ENCODE measurements around the gene NR3C1.

Gene NR3C1

DNA sequence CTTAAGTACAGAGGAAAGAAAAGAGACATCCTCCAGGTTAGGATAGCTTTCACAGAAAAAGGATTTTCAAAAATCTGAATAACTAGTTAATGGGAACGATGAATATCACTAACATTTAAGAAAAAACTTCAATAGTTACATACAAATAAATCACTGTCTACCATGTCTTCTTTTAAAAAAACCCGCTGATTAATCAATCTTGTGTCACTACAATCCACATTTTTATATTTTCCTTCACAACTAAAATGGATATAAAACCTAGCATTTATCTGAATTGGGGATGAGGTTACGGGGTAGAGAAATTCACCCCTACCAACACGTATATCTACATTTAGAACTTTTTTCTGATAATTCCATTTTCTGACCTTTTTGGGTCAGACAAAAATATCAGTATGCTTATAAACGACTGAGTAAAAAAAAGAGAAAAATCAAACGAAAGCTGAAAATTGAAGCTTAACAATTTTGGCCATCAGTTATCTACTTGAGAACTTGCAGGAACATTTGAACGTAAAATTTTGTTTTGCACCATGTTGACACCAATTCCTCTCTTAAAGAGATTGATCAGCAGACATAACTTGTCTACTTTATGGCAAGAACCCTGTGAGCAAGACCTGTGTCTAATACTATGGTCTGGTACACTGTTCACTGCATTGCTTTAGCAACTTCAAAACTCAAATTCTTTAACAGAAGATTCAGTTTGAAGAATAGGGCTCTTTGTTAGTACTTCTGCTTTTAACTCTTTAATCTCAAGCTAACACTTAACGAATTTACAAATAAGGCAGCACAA is 4.8 kb downstream of the NR3C1 start:
- no peak for DNase-seq (ENCODE audit: low read depth in 2 of 2)

DNA sequence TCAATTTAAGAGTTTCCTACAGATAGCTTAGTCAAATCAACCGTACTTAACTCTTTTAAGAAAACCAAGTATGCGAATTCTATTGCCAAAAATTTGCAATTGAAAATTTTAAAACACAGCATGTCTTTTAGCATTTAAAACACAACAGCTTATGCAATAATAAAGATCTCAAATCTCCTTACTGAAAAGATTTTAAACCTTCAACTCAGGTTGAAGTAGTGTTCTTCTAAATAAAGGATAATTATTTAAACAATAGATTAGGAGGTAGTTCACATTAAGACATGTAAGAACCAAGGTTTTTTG is 5.5 kb downstream of the NR3C1 start:
- no peak for DNase-seq (ENCODE audit: low read depth in 2 of 2)

DNA sequence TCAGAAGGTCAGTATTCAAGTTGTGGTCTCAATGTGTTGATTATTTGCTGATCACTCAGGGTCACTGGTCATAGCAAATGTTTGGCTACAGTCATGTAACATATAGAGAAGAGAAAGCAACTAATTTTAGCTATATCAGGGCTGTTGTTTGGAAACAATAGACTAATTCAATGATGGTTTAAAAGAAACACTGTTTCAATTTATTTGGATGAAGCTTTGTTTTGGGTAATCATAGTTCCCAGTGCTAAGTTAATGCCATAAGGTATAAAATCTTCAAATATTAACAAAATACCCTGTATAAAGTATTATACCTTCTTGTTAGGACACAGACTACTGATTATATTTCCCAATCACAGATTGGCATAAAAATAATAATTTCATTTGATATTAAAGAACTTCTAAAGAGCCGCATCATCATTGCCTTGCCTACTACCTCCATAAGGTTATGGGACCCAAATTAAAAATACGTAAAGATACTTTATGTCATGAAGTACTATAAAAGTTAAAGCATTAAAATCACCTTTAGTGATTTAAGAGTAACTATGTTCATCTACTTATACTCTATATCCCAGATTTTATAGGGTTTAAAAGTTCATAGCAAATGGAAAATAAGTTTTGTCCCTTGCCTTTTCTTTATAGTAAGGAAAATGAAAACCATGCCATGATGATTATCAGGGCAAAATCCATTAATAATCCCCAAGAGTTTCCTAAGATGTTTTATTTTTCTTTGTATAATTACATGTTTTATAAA is 6.0 kb downstream of the NR3C1 start:
- DNase-seq (ENCODE audit: low read depth in 2 of 2): no peak

DNA sequence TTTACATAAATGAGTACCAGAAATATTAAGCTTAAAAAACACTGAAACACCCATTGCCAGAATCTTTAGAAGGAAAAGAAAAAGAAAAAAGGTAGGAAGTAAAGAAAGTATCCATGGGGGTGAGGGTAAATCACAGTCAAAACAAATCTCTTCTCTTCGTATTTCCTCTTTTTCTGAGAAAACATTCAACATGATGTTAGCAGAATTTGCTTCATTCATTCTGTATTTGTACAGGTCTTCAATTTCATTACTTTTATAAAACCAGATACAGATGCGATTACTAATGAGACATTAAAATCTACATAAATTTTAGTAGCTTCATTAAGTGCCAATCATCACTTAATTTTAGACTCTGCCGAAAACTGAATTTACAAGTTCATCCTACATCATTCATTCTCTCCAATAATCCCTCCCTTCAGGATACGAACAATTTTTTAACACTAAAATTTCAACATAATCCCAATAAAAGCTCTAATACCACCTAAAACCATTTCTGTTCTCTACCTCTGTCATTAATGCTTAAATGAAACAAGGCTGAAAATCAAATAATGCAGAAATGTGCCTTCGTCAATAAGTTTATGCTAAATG is 7.0 kb downstream of the NR3C1 start:
- DNase-seq (ENCODE audit: low read depth in 2 of 2): no peak

DNA sequence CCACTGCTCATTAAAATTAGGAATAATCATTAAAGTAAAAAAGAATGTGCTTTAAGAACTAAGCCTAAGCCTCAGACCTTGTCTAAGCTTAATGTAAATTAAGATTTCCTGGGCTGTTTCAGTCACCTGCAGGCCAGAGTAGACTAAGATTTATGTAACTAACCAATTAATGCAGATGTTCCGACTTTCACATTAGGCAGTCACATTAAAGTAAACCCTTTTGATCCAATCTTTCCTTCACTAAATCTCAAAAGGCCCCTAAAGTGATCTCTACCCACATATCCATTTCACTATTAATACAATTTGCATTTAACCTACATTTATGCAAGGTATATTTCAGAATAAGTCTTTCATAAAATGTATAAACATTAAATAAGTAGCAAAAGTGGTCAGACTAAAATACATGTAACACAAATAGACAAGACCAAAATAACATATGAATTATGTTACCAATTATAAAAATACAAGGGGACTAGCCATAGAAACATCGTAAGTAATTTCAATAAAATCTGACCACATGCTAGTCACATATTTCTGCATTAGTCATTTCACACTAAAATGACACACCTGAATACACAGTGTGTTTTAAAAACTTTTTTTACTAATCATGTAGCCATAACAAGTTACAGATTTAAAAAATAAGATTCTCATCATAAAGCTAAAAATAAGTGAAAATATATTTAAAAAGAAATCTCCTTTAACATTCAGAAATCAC is 7.7 kb downstream of the NR3C1 start:
- no peak for DNase-seq (ENCODE audit: low read depth in 2 of 2)

DNA sequence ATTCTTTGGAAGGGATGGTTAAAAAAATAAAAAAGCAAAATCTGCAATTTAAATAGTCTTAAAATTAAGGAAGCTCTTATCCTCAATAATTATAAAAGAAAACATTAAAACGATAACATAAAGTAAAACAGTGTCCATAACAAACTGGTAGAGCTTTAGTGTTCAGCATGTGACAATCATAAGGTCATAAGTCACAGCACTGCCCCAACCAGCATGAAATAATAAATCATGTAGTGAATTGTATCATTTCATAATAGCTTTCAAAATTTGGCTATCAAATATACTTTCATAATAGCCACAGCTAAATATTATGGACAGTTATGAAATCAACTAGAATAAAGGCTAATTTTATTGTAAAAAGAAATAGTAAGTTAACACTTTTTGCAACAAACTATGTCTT is 10.0 kb downstream of the NR3C1 start:
- DNase-seq (ENCODE audit: low read depth in 2 of 2): no peak

DNA sequence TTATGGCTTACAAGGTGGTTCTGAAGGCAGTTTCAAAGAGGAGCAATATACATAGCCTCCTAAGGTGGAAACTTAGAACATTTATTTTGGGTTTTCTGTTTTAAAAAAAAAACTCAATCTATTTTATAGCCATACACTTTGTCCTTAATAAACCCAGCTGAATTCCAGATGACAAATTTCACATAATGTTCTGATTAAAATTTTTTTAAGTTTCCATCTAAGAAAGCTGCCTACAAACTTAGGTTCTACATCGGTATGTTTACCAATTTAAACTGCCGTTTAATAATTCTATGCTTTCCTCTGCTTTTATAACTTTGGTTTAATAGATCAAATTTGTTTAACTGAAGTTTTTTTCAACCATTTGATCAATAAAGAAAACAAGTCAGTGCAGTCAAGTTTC is 12.5 kb downstream of the NR3C1 start:
- no peak for DNase-seq (ENCODE audit: low read depth in 2 of 2)

DNA sequence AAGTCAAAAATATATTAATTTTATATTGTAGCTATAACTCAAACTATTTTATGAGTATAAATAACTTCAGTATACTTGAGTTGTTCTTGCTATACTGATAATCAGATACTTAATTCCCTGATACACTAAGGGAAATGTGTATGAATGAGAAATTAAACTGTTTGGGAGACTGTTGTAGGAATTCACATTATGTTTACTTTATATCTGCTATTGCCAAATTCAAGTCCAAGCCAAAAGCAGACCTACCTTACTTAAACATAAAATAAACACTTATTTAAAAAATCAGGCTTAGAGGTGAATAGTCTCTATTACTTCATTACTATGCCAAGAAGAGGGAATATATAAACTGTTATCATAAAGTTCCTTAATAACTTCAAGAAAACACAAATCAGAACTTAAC is 13.2 kb downstream of the NR3C1 start:
- no peak for DNase-seq (ENCODE audit: low read depth in 2 of 2)

DNA sequence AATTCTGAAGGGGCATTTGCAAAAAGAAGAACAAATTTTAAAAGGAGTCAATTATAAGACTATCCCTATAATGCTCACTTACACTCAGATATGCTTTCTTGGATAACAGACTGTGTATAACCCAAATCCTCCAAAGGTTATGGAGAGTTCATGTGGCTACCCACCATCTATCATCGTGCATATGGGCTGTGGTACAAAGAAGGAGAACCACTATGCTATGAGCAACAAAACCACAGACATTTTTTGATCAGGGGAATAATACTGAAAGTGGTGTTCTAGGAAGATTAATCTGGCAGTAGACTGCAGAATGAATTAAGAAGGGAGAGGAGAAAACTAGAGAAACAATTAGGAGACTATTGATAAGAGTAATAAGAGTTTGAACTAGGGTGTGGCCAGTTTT is 16.8 kb downstream of the NR3C1 start:
- DNase-seq (ENCODE audit: low read depth in 2 of 2): no peak

DNA sequence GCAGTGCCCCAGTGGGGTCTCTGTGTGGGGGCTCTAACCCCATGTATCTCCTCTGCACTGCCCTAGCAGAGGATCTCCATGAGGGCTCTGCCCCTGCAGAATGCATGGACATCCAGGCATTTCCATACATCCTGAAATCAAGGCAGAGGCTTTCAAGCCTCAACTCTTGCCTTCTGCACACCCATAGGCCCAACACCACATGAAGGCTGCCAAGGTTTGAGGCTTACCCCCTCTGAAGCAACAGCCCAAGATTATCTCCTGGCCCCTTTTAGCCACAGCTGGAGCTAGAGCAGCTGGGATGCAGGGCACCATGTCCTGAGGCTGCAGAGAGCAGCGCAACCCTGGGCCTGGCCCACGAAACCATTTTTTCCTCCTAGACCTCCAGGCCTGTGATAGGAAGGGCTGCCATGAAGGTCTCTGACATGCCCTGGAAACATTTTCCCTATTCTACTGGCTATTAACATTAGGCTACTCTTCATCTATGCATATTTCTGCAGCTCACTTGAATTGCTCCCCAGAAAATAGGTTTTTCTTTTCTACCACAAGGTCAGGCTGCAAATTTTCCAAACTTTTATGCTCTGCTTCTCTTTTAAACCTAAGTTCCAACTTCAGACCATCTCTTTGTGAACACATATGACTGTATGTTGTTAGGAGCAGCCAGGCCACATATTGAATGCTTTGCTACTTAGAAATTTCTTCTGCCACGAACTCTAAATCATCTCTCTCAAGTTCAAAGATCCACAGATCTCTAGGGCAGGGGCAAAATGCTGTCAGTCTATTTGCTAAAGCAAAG is 18.4 kb downstream of the NR3C1 start:
- DNase-seq (ENCODE audit: low read depth in 2 of 2): no peak

DNA sequence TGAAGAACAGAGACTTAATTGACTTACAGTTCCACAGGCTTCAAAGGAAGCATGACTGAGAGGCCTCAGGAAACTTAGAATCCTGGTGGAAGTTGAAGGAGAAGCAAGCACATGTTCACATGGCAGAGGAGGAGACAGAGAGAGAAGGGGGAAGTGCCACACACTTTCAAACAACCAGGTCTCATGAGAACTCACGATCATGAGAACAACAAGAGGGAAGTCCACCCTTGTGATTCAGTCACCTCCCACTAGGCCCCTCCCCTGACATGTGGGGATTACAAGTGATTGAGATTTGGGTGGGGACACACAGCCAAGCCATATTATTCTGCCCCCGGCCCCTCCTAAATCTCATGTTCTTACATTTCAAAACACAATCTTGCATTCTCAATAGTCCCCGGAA is 19.5 kb downstream of the NR3C1 start:
- DNase-seq (ENCODE audit: low read depth in 2 of 2): no peak

DNA sequence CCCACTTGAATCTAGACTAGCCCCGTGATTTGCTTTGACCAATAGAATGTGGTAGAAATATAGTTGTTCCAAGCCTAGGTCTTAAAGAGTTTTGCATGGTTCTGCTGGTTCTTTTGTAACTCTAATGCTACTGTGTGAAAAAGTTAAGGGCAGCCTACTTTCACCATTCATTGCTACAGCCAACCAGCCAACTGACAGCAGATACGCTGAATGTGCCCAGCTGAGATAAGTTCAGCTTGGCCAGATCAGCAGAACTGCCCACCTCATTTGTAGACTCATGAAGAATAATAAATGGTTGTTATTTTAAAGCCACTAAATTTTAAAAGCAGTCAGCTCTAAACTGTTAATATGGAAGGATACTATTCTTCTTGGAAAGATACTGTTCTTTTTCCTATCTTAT is 23.9 kb downstream of the NR3C1 start:
- no peak for DNase-seq (ENCODE audit: low read depth in 2 of 2)

DNA sequence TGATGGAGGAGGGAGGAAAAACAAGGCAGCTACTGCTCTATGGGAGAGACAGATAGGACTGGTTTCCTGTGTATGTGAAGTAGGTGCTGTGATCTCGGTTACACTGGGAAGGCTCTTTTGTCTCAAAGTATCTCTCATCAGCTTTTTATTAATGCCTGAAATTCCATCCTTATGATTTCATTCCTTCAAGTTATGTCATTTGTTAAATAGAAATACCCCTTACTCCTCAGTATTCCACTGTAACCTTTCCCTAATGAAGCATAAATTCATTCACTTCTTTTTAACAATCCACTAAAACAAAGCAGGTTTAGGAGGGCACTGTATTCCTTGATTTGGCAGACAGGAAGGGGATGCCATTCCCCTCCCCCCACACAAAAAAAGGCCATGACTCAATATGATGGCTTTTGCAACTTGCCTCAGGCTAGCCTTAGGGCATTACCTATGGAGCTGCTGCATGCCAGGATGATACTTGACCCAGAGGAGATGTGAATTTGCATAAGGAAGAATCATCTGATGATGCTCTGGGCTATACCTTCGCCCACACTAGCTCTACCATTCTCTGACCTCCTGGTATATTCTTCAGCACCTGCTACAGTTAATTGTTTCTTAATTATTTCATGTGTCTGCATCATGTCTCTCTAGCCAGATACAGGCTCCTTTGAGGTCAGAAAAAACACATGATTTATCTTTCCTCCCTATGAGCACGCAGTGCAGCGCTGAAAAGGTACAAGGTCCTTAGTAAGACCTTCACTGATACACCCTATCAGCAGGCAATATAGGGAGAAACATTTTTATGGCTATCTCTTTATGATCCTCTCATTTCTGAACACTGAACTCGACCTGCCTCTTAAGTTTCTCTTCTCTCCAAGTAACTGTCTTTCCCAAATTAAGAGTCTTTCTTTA is 26.3 kb downstream of the NR3C1 start:
- DNase-seq (ENCODE audit: low read depth in 2 of 2): no peak

DNA sequence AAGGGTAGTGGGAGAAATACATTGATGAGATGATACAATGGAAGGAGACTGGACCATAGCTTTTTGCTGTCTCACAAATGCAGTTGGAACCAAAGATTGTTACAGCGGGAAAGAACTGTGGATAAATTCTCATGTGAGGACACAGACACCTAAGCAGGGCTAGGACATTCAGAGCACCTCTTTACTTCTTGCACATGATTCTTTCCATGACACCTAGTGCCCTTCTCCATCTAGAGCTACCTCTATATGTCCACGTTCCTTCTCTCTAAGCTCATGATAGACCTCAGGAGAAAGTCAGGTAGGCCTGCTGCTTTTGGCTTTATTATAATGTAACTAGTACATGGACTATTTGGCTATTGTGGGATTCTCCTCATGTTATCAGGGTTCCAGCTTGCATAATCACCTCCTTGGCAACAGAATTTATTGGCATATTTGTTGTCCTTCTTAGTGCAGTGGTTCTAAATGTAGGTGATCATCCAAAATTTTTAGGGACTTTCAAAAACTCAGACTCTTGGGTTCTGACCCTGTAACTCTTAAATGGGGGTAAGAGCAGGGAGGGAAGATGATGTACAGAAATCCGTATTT is 27.2 kb downstream of the NR3C1 start:
- no peak for DNase-seq (ENCODE audit: low read depth in 2 of 2)

DNA sequence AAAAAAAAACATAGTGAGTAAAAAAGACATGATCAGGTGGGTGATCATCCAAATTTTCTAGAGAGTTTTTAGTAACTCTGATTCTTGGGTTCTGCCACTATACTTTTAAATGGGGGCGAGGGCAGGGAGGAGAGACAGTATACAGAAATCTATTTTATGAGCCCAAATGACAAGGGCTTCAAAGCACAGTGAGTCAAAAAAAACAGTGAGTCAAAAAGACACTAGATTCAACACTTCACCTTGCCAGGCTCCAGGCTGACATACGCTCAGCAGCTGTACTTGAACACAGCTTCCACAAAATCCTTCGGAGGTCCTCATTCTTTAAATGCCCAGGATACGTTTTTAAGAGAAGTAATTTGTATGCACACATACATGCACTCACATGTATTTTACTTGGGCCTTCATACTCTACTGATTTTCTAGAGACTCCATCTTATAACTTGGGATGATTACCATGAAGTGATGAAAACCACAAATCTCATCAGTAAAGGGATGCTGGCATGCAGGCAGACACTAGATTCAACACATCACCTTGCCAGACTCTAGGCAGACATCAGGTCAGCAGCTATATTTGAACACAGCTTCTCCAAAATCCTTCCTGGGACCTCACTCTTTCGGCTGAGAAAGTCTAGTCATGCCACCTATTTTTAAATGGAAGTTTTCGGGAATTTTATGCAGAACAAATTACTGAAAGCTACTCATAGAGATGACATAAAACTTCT is 28.8 kb downstream of the NR3C1 start:
- DNase-seq (ENCODE audit: low read depth in 2 of 2): no peak

DNA sequence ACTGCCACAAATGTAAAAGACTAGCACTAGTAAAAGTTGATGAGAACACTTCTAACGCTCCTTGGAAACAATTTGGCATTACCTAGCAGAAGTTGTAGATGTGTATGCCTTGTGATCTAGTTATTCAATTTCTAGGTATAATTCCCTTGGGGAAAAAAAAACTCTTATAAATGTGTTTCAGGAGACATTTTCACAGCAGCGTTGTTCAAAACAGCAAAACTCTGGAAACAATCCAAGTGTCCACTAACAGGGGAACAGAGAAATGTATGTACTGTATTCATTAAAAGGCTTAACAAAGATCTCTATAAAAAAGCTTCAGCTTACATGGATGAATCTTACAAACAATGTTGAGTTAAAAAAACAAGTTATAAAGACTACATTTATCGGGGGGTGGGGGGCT is 30.4 kb downstream of the NR3C1 start:
- DNase-seq (ENCODE audit: low read depth in 2 of 2): no peak

DNA sequence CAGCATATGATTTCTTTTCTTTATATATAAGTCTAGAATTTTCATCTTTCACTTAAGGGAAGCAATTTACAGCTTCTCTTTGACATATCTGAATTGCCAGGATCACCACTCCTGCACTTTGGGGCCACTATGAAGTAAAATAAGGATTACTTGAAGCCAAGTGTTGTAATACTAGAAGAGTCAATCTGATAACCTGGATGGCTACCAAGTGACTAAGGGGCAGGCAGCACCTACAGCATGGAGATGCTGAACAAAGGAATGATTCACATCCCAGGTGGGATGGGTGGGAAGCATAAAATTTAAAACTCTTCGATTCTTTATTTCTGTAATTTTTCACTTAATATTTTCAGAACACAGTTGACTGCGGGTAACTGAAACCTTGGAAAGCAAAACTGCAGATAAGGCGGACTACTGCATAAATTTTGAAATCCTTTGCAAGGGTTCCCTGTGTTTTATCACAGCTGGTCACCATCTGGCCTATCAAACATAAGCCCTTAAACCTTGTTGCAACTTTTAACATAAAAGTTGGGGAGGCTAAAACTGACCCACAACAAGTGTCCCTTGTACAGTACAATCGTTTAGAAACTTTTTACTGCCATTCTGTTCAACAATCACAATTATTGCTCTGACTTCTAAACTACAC is 31.2 kb downstream of the NR3C1 start:
- no peak for DNase-seq (ENCODE audit: low read depth in 2 of 2)

DNA sequence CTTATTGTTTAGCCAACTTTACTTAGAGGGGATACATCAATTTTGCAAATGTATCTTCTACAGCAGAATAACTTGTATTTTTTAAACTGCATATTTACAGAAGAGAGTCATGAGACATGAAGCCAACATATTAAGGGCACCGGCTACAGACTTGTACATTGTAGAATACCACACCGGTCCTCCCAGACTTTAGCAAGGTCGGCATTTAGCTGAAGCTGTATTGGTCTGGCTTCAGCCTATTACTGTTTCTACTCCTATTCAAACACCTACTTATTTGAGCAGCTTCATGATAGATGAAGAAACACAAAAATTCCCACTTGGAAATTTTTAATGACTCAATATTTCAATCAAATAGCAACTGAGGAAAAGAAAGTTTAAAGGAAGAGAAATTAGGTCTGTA is 33.0 kb downstream of the NR3C1 start:
- DNase-seq (ENCODE audit: low read depth in 2 of 2): no peak

DNA sequence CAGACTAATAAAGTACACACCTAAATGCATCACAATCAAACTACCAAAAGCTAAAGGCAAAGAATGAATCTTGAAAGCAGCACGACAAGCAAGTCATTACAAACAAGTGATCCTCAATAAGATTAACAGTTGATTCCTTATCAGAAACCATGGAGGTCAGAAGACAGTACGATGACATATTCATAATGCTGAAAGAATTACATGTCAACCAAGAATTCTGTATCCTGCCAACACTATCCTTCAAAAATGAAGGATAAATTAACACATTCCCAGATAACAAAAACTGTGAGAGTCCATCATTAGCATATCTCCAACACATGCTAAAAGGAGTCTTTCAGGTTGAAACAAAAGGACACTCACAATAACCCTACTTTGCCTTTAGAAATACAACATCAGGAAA is 39.4 kb downstream of the NR3C1 start:
- no peak for DNase-seq (ENCODE audit: low read depth in 2 of 2)
